ENCODE measurements around the gene PLCG1. TPM values are rescaled to one million over a fixed set of nuclear protein-coding genes. Genes with fewer than 3 reads are reported as not detected.

Gene PLCG1
- total and polyA plus RNA-seq, 5 donors from 2014 or later: 30.4 to 540 (median 33.2) TPM

DNA sequence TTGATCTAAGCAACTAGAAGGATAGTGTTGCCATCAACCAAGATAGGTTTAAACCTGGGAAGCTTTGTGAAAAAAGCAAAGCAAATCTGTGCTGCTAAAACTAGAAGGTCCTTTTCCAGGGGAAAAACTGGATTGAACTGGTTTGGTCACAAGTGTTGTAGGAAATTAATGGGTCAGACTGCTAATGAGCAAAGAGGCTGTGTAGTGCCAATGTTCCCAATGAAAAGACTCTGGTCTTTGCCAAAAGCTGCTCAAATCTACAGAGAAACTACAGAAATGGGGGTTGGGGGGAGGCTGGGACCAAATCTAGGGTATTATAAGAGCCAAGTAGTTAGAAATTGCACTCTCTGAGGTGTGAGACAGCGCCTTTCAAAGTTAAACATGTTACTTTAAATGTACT is 85.0 kb downstream of the PLCG1 start:
- H3K36me3 ChIP-seq (ENCODE audit: control insufficient read depth, insufficient read depth, low read length): no peaks in the 10 kb centered on the region
- H3K27me3 ChIP-seq (ENCODE audit: control insufficient read depth, insufficient read depth, low read length): no peaks in the 10 kb centered on the region
- DNase-seq (no peak), ATAC-seq (ENCODE audit: low read depth in 2 of 2) (no peak)
- Mint-ChIP-seq H3K9me3 (no peaks in the 10 kb centered on the region), H3K4me1 (no peaks in the 10 kb centered on the region), H3K4me3 (no peak overlapping the region), H3K27ac (no peak overlapping the region), H3K36me3 (peaks cover 5% of the 10 kb centered on the region), H3K27me3 (peaks cover 6% of the 10 kb centered on the region)
- H3K4me1 ChIP-seq (ENCODE audit: control insufficient read depth, insufficient read depth, low read length, poor library complexity, severe bottlenecking): no peaks in the 10 kb centered on the region
- no peaks in the 10 kb centered on the region for H3K9me3 ChIP-seq (ENCODE audit: control insufficient read depth in 2 of 2, low read length in 2 of 2)
- no peak overlapping the region for H3K4me3 ChIP-seq (ENCODE audit: low read depth, low read length)
- H3K27ac ChIP-seq (ENCODE audit: insufficient read depth, low read length, poor library complexity, severe bottlenecking): no peak overlapping the region

DNA sequence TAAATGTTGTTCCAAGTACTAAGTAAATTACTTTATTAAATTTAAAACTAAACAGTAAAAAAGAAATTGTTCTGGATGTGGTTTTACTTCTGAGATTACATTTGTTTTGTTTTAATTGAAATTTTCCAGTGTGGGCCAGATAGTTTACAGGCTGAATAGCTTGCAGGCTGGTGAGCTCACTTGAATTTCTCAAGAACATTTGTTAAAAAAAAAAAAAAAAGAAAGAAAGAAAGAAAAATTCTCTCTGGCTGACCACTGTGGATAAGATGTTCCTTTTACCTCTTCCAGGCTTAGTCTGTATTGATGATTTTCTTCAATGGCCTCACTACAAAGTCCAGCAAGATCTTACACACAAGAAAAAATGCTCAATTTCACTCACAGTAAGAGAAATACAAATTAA is 85.4 kb downstream of the PLCG1 start:
- H3K4me1 Mint-ChIP-seq: no peaks in the 10 kb centered on the region
- no peaks in the 10 kb centered on the region for H3K9me3 ChIP-seq (ENCODE audit: control insufficient read depth in 2 of 2, low read length in 2 of 2)

DNA sequence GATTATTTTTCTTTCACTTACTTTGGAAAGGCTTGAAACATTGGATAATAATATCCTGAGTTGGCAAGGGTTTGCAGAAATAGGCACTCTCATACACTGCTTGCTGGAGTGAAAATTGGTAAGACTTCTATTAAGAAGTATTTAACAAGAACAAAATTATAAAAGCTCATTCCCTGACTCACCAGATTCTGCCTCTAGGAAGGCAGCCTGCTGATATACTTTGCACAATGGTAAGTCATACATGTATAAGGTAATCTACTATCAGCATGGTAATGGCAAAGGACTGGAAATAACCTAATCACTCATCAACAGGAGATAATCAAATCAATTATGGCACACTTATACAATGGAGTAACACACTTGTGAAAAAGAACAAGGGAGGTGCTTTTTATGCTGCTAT is 85.8 kb downstream of the PLCG1 start:
- H3K4me1 ChIP-seq (ENCODE audit: control insufficient read depth, insufficient read depth, low read length, poor library complexity, severe bottlenecking): no peaks in the 10 kb centered on the region
- Mint-ChIP-seq H3K9me3 (no peaks in the 10 kb centered on the region), H3K36me3 (peaks cover 5% of the 10 kb centered on the region), H3K27ac (no peak overlapping the region), H3K4me1 (no peaks in the 10 kb centered on the region), H3K27me3 (peaks cover 6% of the 10 kb centered on the region), H3K4me3 (no peak overlapping the region)
- H3K27me3 ChIP-seq (ENCODE audit: control insufficient read depth, insufficient read depth, low read length): no peaks in the 10 kb centered on the region
- ATAC-seq (ENCODE audit: low read depth in 2 of 2): no peak
- H3K27ac ChIP-seq (ENCODE audit: insufficient read depth, low read length, poor library complexity, severe bottlenecking): no peak overlapping the region
- no peak overlapping the region for H3K4me3 ChIP-seq (ENCODE audit: low read depth, low read length)
- no peak for DNase-seq
- no peaks in the 10 kb centered on the region for H3K36me3 ChIP-seq (ENCODE audit: control insufficient read depth, insufficient read depth, low read length)
- no peaks in the 10 kb centered on the region for H3K9me3 ChIP-seq (ENCODE audit: control insufficient read depth in 2 of 2, low read length in 2 of 2)

More for the DNA sequence above, 85.4 kb downstream of the PLCG1 start:
- Histone ChIP-seq H3K27me3 (ENCODE audit: control insufficient read depth, insufficient read depth, low read length) (no peaks in the 10 kb centered on the region), H3K36me3 (ENCODE audit: control insufficient read depth, insufficient read depth, low read length) (no peaks in the 10 kb centered on the region), H3K4me3 (ENCODE audit: low read depth, low read length) (no peak overlapping the region), H3K4me1 (ENCODE audit: control insufficient read depth, insufficient read depth, low read length, poor library complexity, severe bottlenecking) (no peaks in the 10 kb centered on the region), H3K27ac (ENCODE audit: insufficient read depth, low read length, poor library complexity, severe bottlenecking) (no peak overlapping the region)
- ATAC-seq (ENCODE audit: low read depth in 2 of 2) (no peak), DNase-seq (no peak)
- Mint-ChIP-seq H3K36me3 (peaks cover 5% of the 10 kb centered on the region), H3K27ac (no peak overlapping the region), H3K9me3 (no peaks in the 10 kb centered on the region), H3K4me3 (no peak overlapping the region), H3K27me3 (peaks cover 6% of the 10 kb centered on the region)

DNA sequence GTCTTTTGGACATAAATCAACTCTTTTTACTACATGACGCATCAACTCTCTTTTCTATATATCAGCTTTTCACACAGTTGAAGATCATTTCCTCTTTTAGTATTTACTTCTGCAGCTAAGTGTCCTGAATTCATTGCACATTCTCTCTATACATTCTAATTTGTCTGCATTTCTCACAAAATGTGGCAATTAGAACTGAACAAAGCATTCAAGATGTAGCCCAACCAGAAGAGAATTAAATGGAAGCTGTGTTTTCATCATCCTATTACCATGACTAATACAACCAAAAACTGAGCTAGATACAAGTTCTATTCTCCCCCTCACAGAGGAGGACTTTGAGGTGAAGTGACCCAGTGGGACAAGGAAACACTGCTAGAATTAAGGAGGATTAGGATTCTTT is 86.9 kb downstream of the PLCG1 start:
- Histone ChIP-seq H3K36me3 (ENCODE audit: control insufficient read depth, insufficient read depth, low read length) (no peaks in the 10 kb centered on the region), H3K4me3 (ENCODE audit: low read depth, low read length) (no peak overlapping the region), H3K9me3 (ENCODE audit: control insufficient read depth in 2 of 2, low read length in 2 of 2) (no peaks in the 10 kb centered on the region), H3K4me1 (ENCODE audit: control insufficient read depth, insufficient read depth, low read length, poor library complexity, severe bottlenecking) (no peaks in the 10 kb centered on the region), H3K27ac (ENCODE audit: insufficient read depth, low read length, poor library complexity, severe bottlenecking) (no peak overlapping the region), H3K27me3 (ENCODE audit: control insufficient read depth, insufficient read depth, low read length) (no peaks in the 10 kb centered on the region)
- peaks cover 0 to 4% (median 3%) of the 10 kb centered on the region in 4 donors for H3K4me1 Mint-ChIP-seq
- ATAC-seq (ENCODE audit: low read depth in 2 of 2) (no peak), DNase-seq (no peak)
- no peaks in the 10 kb centered on the region for H3K9me3 Mint-ChIP-seq
- no peak overlapping the region for H3K27ac Mint-ChIP-seq
- peaks cover 5% of the 10 kb centered on the region for H3K36me3 Mint-ChIP-seq
- peaks cover 6% of the 10 kb centered on the region for H3K27me3 Mint-ChIP-seq
- H3K4me3 Mint-ChIP-seq: no peak overlapping the region

DNA sequence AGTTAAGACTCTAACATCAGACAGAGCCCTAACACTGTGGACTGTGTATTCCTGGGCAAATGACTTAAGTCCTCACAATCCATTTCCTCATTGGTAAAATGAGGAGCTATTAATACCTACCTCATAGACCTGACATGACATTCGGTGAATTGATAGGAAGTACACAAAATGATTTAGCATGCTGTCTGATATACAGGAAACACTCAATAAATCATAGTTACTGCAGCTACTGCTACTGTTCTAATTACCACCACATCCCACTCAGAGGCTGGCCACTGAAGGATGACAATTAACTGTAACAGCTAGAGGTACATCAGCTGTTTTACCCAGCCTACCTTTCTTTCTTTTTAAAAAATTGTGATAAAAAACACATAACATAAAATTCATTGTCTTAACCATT is 87.7 kb downstream of the PLCG1 start:
- Histone ChIP-seq H3K4me1 (ENCODE audit: control insufficient read depth, insufficient read depth, low read length, poor library complexity, severe bottlenecking) (no peaks in the 10 kb centered on the region), H3K27ac (ENCODE audit: insufficient read depth, low read length, poor library complexity, severe bottlenecking) (no peak overlapping the region), H3K9me3 (ENCODE audit: control insufficient read depth in 2 of 2, low read length in 2 of 2) (no peaks in the 10 kb centered on the region), H3K36me3 (ENCODE audit: control insufficient read depth, insufficient read depth, low read length) (no peaks in the 10 kb centered on the region), H3K4me3 (ENCODE audit: low read depth, low read length) (no peak overlapping the region), H3K27me3 (ENCODE audit: control insufficient read depth, insufficient read depth, low read length) (no peaks in the 10 kb centered on the region)
- DNase-seq: no peak
- Mint-ChIP-seq H3K27me3 (peaks cover 6% of the 10 kb centered on the region), H3K4me3 (no peak overlapping the region), H3K27ac (no peak overlapping the region), H3K4me1 (peaks cover 0 to 8% (median 3%) of the 10 kb centered on the region in 4 donors), H3K36me3 (peaks cover 5% of the 10 kb centered on the region), H3K9me3 (no peaks in the 10 kb centered on the region)
- no peak for ATAC-seq (ENCODE audit: low read depth in 2 of 2)

DNA sequence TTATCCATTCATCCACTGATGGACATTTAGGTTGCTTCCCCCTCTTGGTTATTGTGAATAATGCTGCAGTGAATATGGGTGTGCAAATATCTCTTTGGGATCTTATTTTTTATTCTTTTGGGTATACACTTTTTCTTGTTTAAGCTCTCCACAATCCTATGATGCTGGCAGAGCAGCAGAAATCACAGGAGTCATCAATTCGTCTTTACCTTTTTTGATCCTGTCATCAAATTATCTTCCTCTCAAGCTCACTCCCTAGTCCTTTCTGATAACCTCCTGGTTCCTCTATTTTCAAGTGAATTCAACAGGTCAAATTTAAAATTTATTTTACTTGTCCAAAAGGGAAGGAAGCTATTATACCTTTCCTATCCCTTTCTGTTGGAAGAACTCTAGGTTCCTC is 89.1 kb downstream of the PLCG1 start:
- H3K36me3 Mint-ChIP-seq: peaks cover 5% of the 10 kb centered on the region

More for the DNA sequence above, 89.1 kb downstream of the PLCG1 start:
- Histone ChIP-seq H3K27ac (ENCODE audit: insufficient read depth, low read length, poor library complexity, severe bottlenecking) (no peak overlapping the region), H3K9me3 (ENCODE audit: control insufficient read depth in 2 of 2, low read length in 2 of 2) (no peaks in the 10 kb centered on the region), H3K36me3 (ENCODE audit: control insufficient read depth, insufficient read depth, low read length) (no peaks in the 10 kb centered on the region), H3K4me3 (ENCODE audit: low read depth, low read length) (no peak overlapping the region), H3K4me1 (ENCODE audit: control insufficient read depth, insufficient read depth, low read length, poor library complexity, severe bottlenecking) (no peaks in the 10 kb centered on the region), H3K27me3 (ENCODE audit: control insufficient read depth, insufficient read depth, low read length) (no peaks in the 10 kb centered on the region)
- Mint-ChIP-seq H3K4me3 (no peak overlapping the region), H3K4me1 (peaks cover 0 to 8% (median 6%) of the 10 kb centered on the region in 4 donors), H3K9me3 (no peaks in the 10 kb centered on the region), H3K27me3 (peaks cover 5% of the 10 kb centered on the region), H3K27ac (no peak overlapping the region)
- ATAC-seq (ENCODE audit: low read depth in 2 of 2): no peak
- no peak for DNase-seq

Other genes starting within 250 kb of the PLCG1 start
- 50.0 TPM for gene TOP1, start 108.7 kb upstream of the PLCG1 start, total RNA-seq
- 10 to 100 TPM in 1 of 4 donors, 1 to 10 TPM in 3; 9.2 to 11.4 (median 9.6) TPM for gene TOP1, start 108.7 kb upstream of the PLCG1 start, polyA plus RNA-seq
- 8.8 TPM for gene ZHX3, start 180.2 kb downstream of the PLCG1 start, total RNA-seq
- gene ZHX3, start 180.2 kb downstream of the PLCG1 start, polyA plus RNA-seq: 1 to 10 TPM in 3 of 4 donors, under 1 TPM in 1; 0.42 to 3.8 (median 2.1) TPM
- gene LPIN3, start 203.3 kb downstream of the PLCG1 start, total RNA-seq: 0.35 TPM
- under 1 TPM in 1 of 4 donors, not detected in 3; 0.10 TPM for gene LPIN3, start 203.3 kb downstream of the PLCG1 start, polyA plus RNA-seq
- gene EMILIN3, start 229.3 kb downstream of the PLCG1 start, total RNA-seq: not detected
- gene EMILIN3, start 229.3 kb downstream of the PLCG1 start, polyA plus RNA-seq: not detected